SK-N-MC (cell line): Measurements from ENCODE around the gene APOBEC2.

Experiments
- EZH2 ChIP-seq: fragments of 200-600 bp; sonication (generic); IDR thresholded peaks from one replicate; pipeline ENCODE4 v1.6.1; 2017; ENCODE audit warnings: antibody characterized with exemption
- FOXP2 ChIP-seq: optimal IDR thresholded peaks from 2 replicates; pipeline ENCODE3; 2011; ENCODE audit warnings: mild to moderate bottlenecking, moderate library complexity; ENCODE audit not compliant: insufficient read depth; ENCODE audit errors: extremely low read length, control extremely low read depth
- POLR2AphosphoS5 ChIP-seq: IDR thresholded peaks from 2 replicates; pipeline ENCODE4 v1.6.1; 2012; ENCODE audit warnings: mild to moderate bottlenecking, low read depth, low read length, borderline replicate concordance

- TF ChIP-seq EZH2 (no peak), POLR2AphosphoS5 (no peak), FOXP2 (no peak)
Observed at GRCh38 chr6:41098366-41098765, 45.4 kb downstream of the APOBEC2 start.
